Thoracic aorta (tissue), 2 donors: ENCODE data around the gene SKAP1. TPM values are rescaled to one million over a fixed set of nuclear protein-coding genes. Genes with fewer than 3 reads are reported as not detected.

ENCODE experiments used
- ATAC-seq: fragments of 150-250 bp; one replicate; pipeline ENCODE4 v1.8.0; 2017; ENCODE audit warnings: low read depth; ENCODE audit not compliant: insufficient number of reproducible peaks, low FRiP score
- DNase-seq: peaks from one replicate; pipeline ENCODE4 v3.0.0-alpha.2; 2020; ENCODE audit warnings: low spot score
- H3K27ac ChIP-seq, 2 donors: fragments of 200-600 bp; sonication (generic); 1 replicate in 1 of 2; 2 replicates in 1 of 2; pipeline ENCODE4 v1.5.1; 2016; ENCODE audit warnings: mild to moderate bottlenecking in 2 of 2, moderate library complexity in 2 of 2
- H3K27me3 ChIP-seq: fragments of 200-600 bp; sonication (generic); replicated peaks from 2 replicates; pipeline ENCODE4 v1.6.0; 2016; ENCODE audit warnings: mild to moderate bottlenecking; ENCODE audit not compliant: insufficient read depth
- H3K36me3 ChIP-seq: fragments of 200-600 bp; sonication (generic); one replicate; pipeline ENCODE4 v1.5.1; 2016
- H3K4me1 ChIP-seq, 2 donors: fragments of 200-600 bp; sonication (generic); 1 replicate in 1 of 2; 2 replicates in 1 of 2; pipeline versions ENCODE4 v1.5.1 to v1.6.0; 2016; ENCODE audit warnings: low read depth in 2 of 2, mild to moderate bottlenecking in 1 of 2; ENCODE audit not compliant: control insufficient read depth in 1 of 2
- H3K4me3 ChIP-seq: fragments of 200-600 bp; sonication (generic); 2 replicates; pipeline ENCODE4 v1.5.1; 2016; ENCODE audit warnings: mild to moderate bottlenecking
- H3K9me3 ChIP-seq: fragments of 200-600 bp; sonication (generic); 2 replicates; pipeline ENCODE4 v1.5.1; 2016
- CTCF ChIP-seq: fragments of 200-600 bp; sonication (generic); IDR thresholded peaks from one replicate; pipeline ENCODE4 v1.5.1; 2019; ENCODE audit warnings: antibody characterized with exemption
- total RNA-seq, 2 donors: library from RNA; depleted of rRNA; stranded (reverse); fragments of >200 nt; gene quantifications; one replicate each; pipeline versions ENCODE4 v1.1.0 to v1.2.3, GENCODE V29; 2016

SKAP1 gene
- total RNA-seq, 2 donors from 2014 or later: 2.6 TPM; not detected in 1

- peak; percentile 64 for DNase-seq
- H3K36me3 ChIP-seq: no peaks in the 10 kb centered on the region
- H3K9me3 ChIP-seq: no peaks in the 10 kb centered on the region
- peaks cover 6 to 31% of the 10 kb centered on the region in 2 donors for H3K4me1 ChIP-seq
- peak within 1 kb of the TSS; percentile 84 to 96 for H3K27ac ChIP-seq
- peak; percentile 62 for ATAC-seq
- no peak for TF ChIP-seq CTCF
- peak within 1 kb of the TSS; percentile 97 for H3K4me3 ChIP-seq
- H3K27me3 ChIP-seq: no peaks in the 10 kb centered on the region
Measured at GRCh38 chr17:48107137-48108055, 322.6 kb downstream of the SKAP1 start, which contains the start of gene SNX11. Gene SNX11 (plus strand): TSS chr17:48107766. CDS start chr17:48112044, 4,278 bp downstream.

- Histone ChIP-seq H3K27me3 (no peaks in the 10 kb centered on the region), H3K27ac (peak overlapping the region; percentile 84 to 96), H3K4me3 (peak overlapping the region; percentile 97), H3K36me3 (no peaks in the 10 kb centered on the region), H3K4me1 (peaks cover 6 to 31% of the 10 kb centered on the region in 2 donors), H3K9me3 (no peaks in the 10 kb centered on the region)
- DNase-seq (no peak), ATAC-seq (no peak)
- TF ChIP-seq CTCF: no peak
Measured at GRCh38 chr17:48106802-48107136, 323.2 kb downstream of the SKAP1 start.

GRCh38 chr17:48104440-48104839 is 325.6 kb downstream of the SKAP1 start:
- no peaks in the 10 kb centered on the region for H3K9me3 ChIP-seq
- no peaks in the 10 kb centered on the region for H3K36me3 ChIP-seq
- no peak overlapping the region for H3K27ac ChIP-seq
- DNase-seq: no peak
- TF ChIP-seq CTCF: no peak
- peaks cover 7 to 31% of the 10 kb centered on the region in 2 donors for H3K4me1 ChIP-seq
- no peak overlapping the region for H3K4me3 ChIP-seq
- no peaks in the 10 kb centered on the region for H3K27me3 ChIP-seq
- ATAC-seq: no peak

- no peak for ATAC-seq
- H3K27ac ChIP-seq: no peak overlapping the region
- H3K9me3 ChIP-seq: no peaks in the 10 kb centered on the region
- no peaks in the 10 kb centered on the region for H3K36me3 ChIP-seq
- no peak for DNase-seq
- H3K4me1 ChIP-seq: peaks cover 11 to 26% of the 10 kb centered on the region in 2 donors
- H3K27me3 ChIP-seq: no peaks in the 10 kb centered on the region
- no peak overlapping the region for H3K4me3 ChIP-seq
- no peak for TF ChIP-seq CTCF
Measured at GRCh38 chr17:48102798-48103715, 327.0 kb downstream of the SKAP1 start.
